ENCODE data around the gene FAM20B. TPM values are rescaled to one million over a fixed set of nuclear protein-coding genes. Genes with fewer than 3 reads are reported as not detected.

Gene FAM20B
- total and polyA plus RNA-seq, 2 experiments from 2014 or later: 5.3 to 22.5 TPM

DNA sequence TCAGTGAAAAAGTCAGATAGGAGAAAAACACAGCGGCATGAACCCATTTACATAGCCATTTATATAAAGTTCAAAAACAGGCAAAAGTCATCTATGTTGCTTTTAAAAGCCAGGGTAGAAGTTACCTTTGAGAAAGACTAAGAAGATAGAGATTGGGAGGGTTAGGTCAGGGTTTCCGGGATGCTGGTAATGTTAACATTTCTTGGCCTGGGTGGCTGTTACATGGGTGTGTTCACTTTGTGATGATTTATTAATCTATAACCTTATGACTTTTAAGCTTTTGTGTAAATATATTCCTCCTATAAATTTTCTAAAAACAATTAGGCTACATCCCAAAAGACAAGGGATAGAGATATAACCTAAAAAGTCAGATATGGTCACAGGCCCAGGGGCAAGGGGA, 15.0 kb upstream of the FAM20B start (continued):
- TF ChIP-seq ETS1 (IDR thresholded peaks at IDR 0.05) (no peak), CTCF (conservative IDR thresholded peaks at IDR 0.05; ENCODE audit: low read depth in 2 of 2) (no peak), STAT1 (IDR thresholded peaks at IDR 0.05; ENCODE audit: unreplicated experiment) (no peak), POLR2AphosphoS5 (IDR thresholded peaks at IDR 0.05; ENCODE audit: low read depth) (no peak), JUNB (IDR thresholded peaks at IDR 0.05; ENCODE audit: unreplicated experiment) (no peak)
- TF ChIP-seq, protein P1, sequence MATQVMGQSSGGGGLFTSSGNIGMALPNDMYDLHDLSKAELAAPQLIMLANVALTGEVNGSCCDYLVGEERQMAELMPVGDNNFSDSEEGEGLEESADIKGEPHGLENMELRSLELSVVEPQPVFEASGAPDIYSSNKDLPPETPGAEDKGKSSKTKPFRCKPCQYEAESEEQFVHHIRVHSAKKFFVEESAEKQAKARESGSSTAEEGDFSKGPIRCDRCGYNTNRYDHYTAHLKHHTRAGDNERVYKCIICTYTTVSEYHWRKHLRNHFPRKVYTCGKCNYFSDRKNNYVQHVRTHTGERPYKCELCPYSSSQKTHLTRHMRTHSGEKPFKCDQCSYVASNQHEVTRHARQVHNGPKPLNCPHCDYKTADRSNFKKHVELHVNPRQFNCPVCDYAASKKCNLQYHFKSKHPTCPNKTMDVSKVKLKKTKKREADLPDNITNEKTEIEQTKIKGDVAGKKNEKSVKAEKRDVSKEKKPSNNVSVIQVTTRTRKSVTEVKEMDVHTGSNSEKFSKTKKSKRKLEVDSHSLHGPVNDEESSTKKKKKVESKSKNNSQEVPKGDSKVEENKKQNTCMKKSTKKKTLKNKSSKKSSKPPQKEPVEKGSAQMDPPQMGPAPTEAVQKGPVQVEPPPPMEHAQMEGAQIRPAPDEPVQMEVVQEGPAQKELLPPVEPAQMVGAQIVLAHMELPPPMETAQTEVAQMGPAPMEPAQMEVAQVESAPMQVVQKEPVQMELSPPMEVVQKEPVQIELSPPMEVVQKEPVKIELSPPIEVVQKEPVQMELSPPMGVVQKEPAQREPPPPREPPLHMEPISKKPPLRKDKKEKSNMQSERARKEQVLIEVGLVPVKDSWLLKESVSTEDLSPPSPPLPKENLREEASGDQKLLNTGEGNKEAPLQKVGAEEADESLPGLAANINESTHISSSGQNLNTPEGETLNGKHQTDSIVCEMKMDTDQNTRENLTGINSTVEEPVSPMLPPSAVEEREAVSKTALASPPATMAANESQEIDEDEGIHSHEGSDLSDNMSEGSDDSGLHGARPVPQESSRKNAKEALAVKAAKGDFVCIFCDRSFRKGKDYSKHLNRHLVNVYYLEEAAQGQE (IDR thresholded peaks at IDR 0.05; ENCODE audit: unreplicated experiment): no peak

- ATAC-seq (no peak), DNase-seq (ENCODE audit: low spot score) (no peak)
- H3K4me1 Mint-ChIP-seq: no peaks in the 10 kb centered on the region; the same call in 2 of the 3 replicates
- Histone ChIP-seq H3K79me2 (replicated peaks; ENCODE audit: insufficient read depth) (no peaks in the 10 kb centered on the region), H3K27me3 (ENCODE audit: insufficient read depth) (no peaks in the 10 kb centered on the region), H3K9me2 (ENCODE audit: insufficient read depth) (no peaks in the 10 kb centered on the region; the same call in 1 of the 2 replicates), H3K36me3 (ENCODE audit: insufficient read depth) (no peaks in the 10 kb centered on the region), H3K4me2 (no peak overlapping the region), H3K27ac (ENCODE audit: low read depth) (no peak overlapping the region), H3K4me1 (ENCODE audit: insufficient read depth) (no peaks in the 10 kb centered on the region), H3F3A (replicated peaks; ENCODE audit: low read depth) (no peaks in the 10 kb centered on the region), H3K4me3 (no peak overlapping the region), H4K20me1 (replicated peaks; ENCODE audit: insufficient read depth) (no peaks in the 10 kb centered on the region), H2AFZ (no peak overlapping the region)
- H3K27ac Mint-ChIP-seq: no peak overlapping the region
- H3K9me3 Mint-ChIP-seq: no peaks in the 10 kb centered on the region
- H3K27me3 Mint-ChIP-seq (ENCODE audit: insufficient read depth, low read depth, poor library complexity): no peaks in the 10 kb centered on the region
- no peak overlapping the region for H3K4me3 Mint-ChIP-seq
- TF ChIP-seq CREB1 (CRISPR knock-in tag; IDR thresholded peaks at IDR 0.05; ENCODE audit: low read depth) (no peak), NANOG (IDR thresholded peaks at IDR 0.05; ENCODE audit: borderline replicate concordance) (no peak)
- no peaks in the 10 kb centered on the region for H3K36me3 Mint-ChIP-seq (ENCODE audit: low read depth)
These were observed 13.7 kb upstream of the FAM20B start for GRCh38 chr1:179012038-179012437.

Data from GM23338 (cell line).